H1 (cell line): ENCODE measurements around the gene PEX16.

ENCODE experiments used
- ASH2L ChIP-seq: fragments of 200-600, 300-600 bp; sonication (generic); IDR thresholded peaks from one replicate; pipeline ENCODE4 v1.7.1; 2017; ENCODE audit warnings: low read length
- POLR2A ChIP-seq, 2 experiments: IDR thresholded peaks; 1 replicate in 1 of 2; 2 replicates in 1 of 2; pipeline ENCODE4 v1.6.1; 2011; ENCODE audit warnings: low read depth in 2 of 2, low read length in 2 of 2, mild to moderate bottlenecking in 2 of 2; ENCODE audit errors: control extremely low read depth in 1 of 2
- TCF12 ChIP-seq: IDR thresholded peaks from 2 replicates; pipeline ENCODE4 v1.6.1; 2011; ENCODE audit warnings: low read depth, mild to moderate bottlenecking, low read length
- TF ChIP-seq, protein P1 (sequence below), 3 experiments: IDR thresholded peaks; 1 replicate in 2 of 3; 2 replicates in 1 of 3; pipeline versions ENCODE4 v1.5.1 to v1.6.1; 2011; ENCODE audit warnings: low read length in 3 of 3, mild to moderate bottlenecking in 3 of 3, inconsistent platforms in 2 of 3, low read depth in 1 of 3, moderate library complexity in 1 of 3; ENCODE audit not compliant: insufficient read depth in 1 of 3; ENCODE audit errors: control extremely low read depth in 1 of 3

DNA sequence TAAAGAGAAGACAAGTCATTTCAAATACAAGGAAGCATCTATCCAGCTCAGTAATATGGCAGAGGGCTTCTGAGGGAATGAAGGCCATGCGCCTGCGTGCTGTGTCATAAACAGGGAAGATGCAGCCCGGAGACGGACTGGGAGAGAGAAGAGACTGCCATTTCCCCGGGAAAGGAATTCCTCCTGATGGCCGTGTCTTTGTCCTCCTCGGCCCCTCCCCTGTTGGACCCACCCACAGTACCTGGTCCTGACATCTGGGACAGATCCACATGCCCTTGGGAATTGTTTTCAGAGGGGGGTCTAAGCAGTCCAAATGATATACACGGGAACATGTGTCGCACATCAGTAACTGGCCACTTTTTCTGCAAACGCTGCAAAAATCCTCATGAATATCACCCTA is 20.2 kb upstream of the PEX16 start:
- TF ChIP-seq, protein P1, sequence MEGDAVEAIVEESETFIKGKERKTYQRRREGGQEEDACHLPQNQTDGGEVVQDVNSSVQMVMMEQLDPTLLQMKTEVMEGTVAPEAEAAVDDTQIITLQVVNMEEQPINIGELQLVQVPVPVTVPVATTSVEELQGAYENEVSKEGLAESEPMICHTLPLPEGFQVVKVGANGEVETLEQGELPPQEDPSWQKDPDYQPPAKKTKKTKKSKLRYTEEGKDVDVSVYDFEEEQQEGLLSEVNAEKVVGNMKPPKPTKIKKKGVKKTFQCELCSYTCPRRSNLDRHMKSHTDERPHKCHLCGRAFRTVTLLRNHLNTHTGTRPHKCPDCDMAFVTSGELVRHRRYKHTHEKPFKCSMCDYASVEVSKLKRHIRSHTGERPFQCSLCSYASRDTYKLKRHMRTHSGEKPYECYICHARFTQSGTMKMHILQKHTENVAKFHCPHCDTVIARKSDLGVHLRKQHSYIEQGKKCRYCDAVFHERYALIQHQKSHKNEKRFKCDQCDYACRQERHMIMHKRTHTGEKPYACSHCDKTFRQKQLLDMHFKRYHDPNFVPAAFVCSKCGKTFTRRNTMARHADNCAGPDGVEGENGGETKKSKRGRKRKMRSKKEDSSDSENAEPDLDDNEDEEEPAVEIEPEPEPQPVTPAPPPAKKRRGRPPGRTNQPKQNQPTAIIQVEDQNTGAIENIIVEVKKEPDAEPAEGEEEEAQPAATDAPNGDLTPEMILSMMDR (IDR thresholded peaks at IDR 0.05; ENCODE audit: control extremely low read depth in 1 of 3, insufficient read depth in 1 of 3, low read depth in 1 of 3, low read length in 3 of 3): no peak
- TF ChIP-seq TCF12 (no peak), POLR2A (IDR thresholded peaks at IDR 0.05; ENCODE audit: control extremely low read depth in 1 of 2, low read depth in 2 of 2, low read length in 2 of 2) (no peak), ASH2L (no peak)
